Measurements from ENCODE around the gene LIN52.
"Not testable (repeated sequence)": the region's sequence is repeated elsewhere in the genome, so short reads cannot be mapped to it uniquely, and the experiment has no call there.

Gene LIN52

GRCh38 chr14:74105381-74105780, 20.6 kb downstream of the LIN52 start:
- no peak for ATAC-seq (ENCODE audit: insufficient read depth, low read depth)
- Histone ChIP-seq H3K27ac (ENCODE audit: low read length) (no peak overlapping the region), H3K79me2 (ENCODE audit: insufficient read depth, low read length) (no peaks in the 10 kb centered on the region), H3K9ac (ENCODE audit: low read depth, low read length) (no peak overlapping the region), H3K27me3 (ENCODE audit: insufficient read depth, low read length, poor library complexity) (no peaks in the 10 kb centered on the region), H3K9me3 (ENCODE audit: insufficient read depth, low read length, severe bottlenecking) (no peaks in the 10 kb centered on the region), H3K4me1 (ENCODE audit: insufficient read depth, low read length) (no peaks in the 10 kb centered on the region), H2AFZ (ENCODE audit: low read depth, low read length) (no peak overlapping the region), H3K36me3 (ENCODE audit: insufficient read depth, low read length) (peaks cover 39% of the 10 kb centered on the region), H3K4me3 (ENCODE audit: low read depth in 1 of 2, low read length in 2 of 2) (no peak overlapping the region), H4K20me1 (ENCODE audit: insufficient read depth, low read length) (no peaks in the 10 kb centered on the region), H3K4me2 (ENCODE audit: insufficient read depth, low read length) (no peak overlapping the region)
- DNase-seq, result no peak
- TF ChIP-seq CTCF (IDR thresholded peaks at IDR 0.05; ENCODE audit: borderline replicate concordance, extremely low read depth, low read length, poor library complexity, severe bottlenecking) (no peak), EZH2 (IDR thresholded peaks at IDR 0.05; ENCODE audit: borderline replicate concordance, low read depth, low read length, severe bottlenecking) (no peak)

DNA sequence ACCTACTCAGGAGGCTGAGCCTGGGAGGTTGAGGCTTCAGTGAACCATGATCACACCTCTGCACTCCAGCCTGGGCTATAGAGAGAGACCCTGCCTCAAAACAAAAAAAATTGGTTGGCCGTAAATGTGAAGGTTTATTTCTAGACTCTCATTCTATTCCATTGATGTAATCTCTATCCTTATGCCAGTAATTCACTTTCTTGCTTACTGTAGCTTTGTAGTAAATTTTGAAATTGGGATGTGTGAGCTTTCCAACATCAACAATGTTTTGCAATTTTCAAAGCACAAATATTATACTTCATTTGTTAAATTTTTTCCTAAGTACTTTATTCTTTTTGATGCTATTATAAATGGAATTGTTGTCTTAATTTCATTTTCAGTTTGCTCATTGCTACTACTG, 24.6 kb downstream of the LIN52 start:
- no peak for ATAC-seq (ENCODE audit: insufficient read depth, low read depth)
- TF ChIP-seq EZH2 (IDR thresholded peaks at IDR 0.05; ENCODE audit: borderline replicate concordance, low read depth, low read length, severe bottlenecking) (no peak), CTCF (IDR thresholded peaks at IDR 0.05; ENCODE audit: borderline replicate concordance, extremely low read depth, low read length, poor library complexity, severe bottlenecking) (no peak)

GRCh38 chr14:74111395-74112216, 26.9 kb downstream of the LIN52 start:
- not testable (repeated sequence) for H2AFZ ChIP-seq (ENCODE audit: low read depth, low read length); H3K4me1 ChIP-seq (ENCODE audit: insufficient read depth, low read length); H3K79me2 ChIP-seq (ENCODE audit: insufficient read depth, low read length); H3K9me3 ChIP-seq (ENCODE audit: insufficient read depth, low read length, severe bottlenecking); H3K27me3 ChIP-seq (ENCODE audit: insufficient read depth, low read length, poor library complexity); H3K27ac ChIP-seq (ENCODE audit: low read length); H3K4me3 ChIP-seq (ENCODE audit: low read depth in 1 of 2, low read length in 2 of 2); H3K9ac ChIP-seq (ENCODE audit: low read depth, low read length); H4K20me1 ChIP-seq (ENCODE audit: insufficient read depth, low read length); H3K4me2 ChIP-seq (ENCODE audit: insufficient read depth, low read length); DNase-seq
- peak; percentile 89 for ATAC-seq (ENCODE audit: insufficient read depth, low read depth)
- TF ChIP-seq CTCF (IDR thresholded peaks at IDR 0.05; ENCODE audit: borderline replicate concordance, extremely low read depth, low read length, poor library complexity, severe bottlenecking), result peak; percentile 72
- H3K36me3 ChIP-seq (ENCODE audit: insufficient read depth, low read length), result peaks cover 28% of the 10 kb centered on the region

More for the DNA sequence above, 24.6 kb downstream of the LIN52 start:
- Histone ChIP-seq H3K4me1 (ENCODE audit: insufficient read depth, low read length) (no peaks in the 10 kb centered on the region), H3K27ac (ENCODE audit: low read length) (no peak overlapping the region), H3K27me3 (ENCODE audit: insufficient read depth, low read length, poor library complexity) (no peaks in the 10 kb centered on the region), H3K9ac (ENCODE audit: low read depth, low read length) (no peak overlapping the region), H3K9me3 (ENCODE audit: insufficient read depth, low read length, severe bottlenecking) (no peaks in the 10 kb centered on the region), H3K36me3 (ENCODE audit: insufficient read depth, low read length) (peaks cover 23% of the 10 kb centered on the region), H2AFZ (ENCODE audit: low read depth, low read length) (no peak overlapping the region), H3K79me2 (ENCODE audit: insufficient read depth, low read length) (no peaks in the 10 kb centered on the region), H3K4me3 (ENCODE audit: low read depth in 1 of 2, low read length in 2 of 2) (no peak overlapping the region), H3K4me2 (ENCODE audit: insufficient read depth, low read length) (no peak overlapping the region), H4K20me1 (ENCODE audit: insufficient read depth, low read length) (no peaks in the 10 kb centered on the region)
- no peak for DNase-seq

DNA sequence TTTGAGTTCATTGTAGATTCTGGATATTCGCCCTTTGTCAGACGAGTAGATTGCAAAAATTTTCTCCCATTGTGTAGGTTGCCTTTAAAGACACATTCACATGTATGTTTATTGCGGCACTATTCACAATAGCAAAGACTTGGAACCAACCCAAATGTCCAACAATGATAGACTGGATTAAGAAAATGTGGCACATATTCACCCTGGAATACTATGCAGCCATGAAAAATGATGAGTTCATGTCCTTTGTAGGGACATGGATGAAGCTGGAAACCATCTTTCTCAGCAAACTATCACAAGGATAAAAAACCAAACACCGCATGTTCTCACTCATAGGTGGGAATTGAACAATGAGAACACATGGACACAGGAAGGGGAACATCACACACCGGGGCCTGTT, 40.7 kb downstream of the LIN52 start:
- not testable (repeated sequence) for H3K9ac ChIP-seq (ENCODE audit: low read depth, low read length); ATAC-seq (ENCODE audit: insufficient read depth, low read depth); H4K20me1 ChIP-seq (ENCODE audit: insufficient read depth, low read length); H3K9me3 ChIP-seq (ENCODE audit: insufficient read depth, low read length, severe bottlenecking); H3K4me1 ChIP-seq (ENCODE audit: insufficient read depth, low read length); H3K4me3 ChIP-seq (ENCODE audit: low read depth in 1 of 2, low read length in 2 of 2); H3K27ac ChIP-seq (ENCODE audit: low read length); H3K36me3 ChIP-seq (ENCODE audit: insufficient read depth, low read length); DNase-seq; H2AFZ ChIP-seq (ENCODE audit: low read depth, low read length); H3K4me2 ChIP-seq (ENCODE audit: insufficient read depth, low read length); H3K27me3 ChIP-seq (ENCODE audit: insufficient read depth, low read length, poor library complexity); H3K79me2 ChIP-seq (ENCODE audit: insufficient read depth, low read length)

Data from DND-41 (cell line).